Lower leg skin (tissue), 3 donors: ENCODE measurements around the gene SEC24D.

Experiments
- CTCF ChIP-seq, 3 donors: fragments of 450-650 bp; IDR thresholded peaks; one replicate each; pipeline ENCODE4 v1.5.1; 2016; ENCODE audit warnings: antibody characterized with exemption in 3 of 3, mild to moderate bottlenecking in 3 of 3, moderate library complexity in 2 of 3
- POLR2A ChIP-seq, 2 donors: fragments of 450-650 bp; IDR thresholded peaks; one replicate each; pipeline ENCODE4 v1.6.1; 2016 to 2017; ENCODE audit warnings: antibody characterized with exemption in 2 of 2, mild to moderate bottlenecking in 1 of 2, moderate library complexity in 1 of 2

GRCh38 chr4:118784776-118785175, 51.1 kb downstream of the SEC24D start:
- no peak for TF ChIP-seq CTCF (IDR thresholded peaks at IDR 0.05)
- no peak for TF ChIP-seq POLR2A (IDR thresholded peaks at IDR 0.05)
